ENCODE results near the gene VWF. TPM values are rescaled to one million over a fixed set of nuclear protein-coding genes. Genes with fewer than 3 reads are reported as not detected.

The VWF gene
- total RNA-seq, 4 donors from 2014 or later = 78.8 to 118 (median 101) TPM

- Histone ChIP-seq H3K9me3 (no peaks in the 10 kb centered on the region), H3K4me1 (no peaks in the 10 kb centered on the region), H3K36me3 (no peaks in the 10 kb centered on the region), H3K4me3 (no peak overlapping the region), H3K27me3 (no peaks in the 10 kb centered on the region), H3K27ac (no peak overlapping the region)
- DNase-seq (no peak), ATAC-seq (no peak)
- intact Hi-C loops (cut with DNase I; ENCODE audit: low total_unique reads) = no loop called here
- in situ Hi-C loops (cut with MboI; ENCODE audit: low sequenced_read_pairs in 4 of 4) = no loop called here
- no peak for TF ChIP-seq POLR2A (IDR thresholded peaks at IDR 0.05)
- TF ChIP-seq CTCF (IDR thresholded peaks at IDR 0.05 in 4 of 5, conservative IDR thresholded peaks at IDR 0.05 in 1 of 5) = no peak
Observed at GRCh38 chr12:6034596-6034995, 89.9 kb downstream of the VWF start.

DNA sequence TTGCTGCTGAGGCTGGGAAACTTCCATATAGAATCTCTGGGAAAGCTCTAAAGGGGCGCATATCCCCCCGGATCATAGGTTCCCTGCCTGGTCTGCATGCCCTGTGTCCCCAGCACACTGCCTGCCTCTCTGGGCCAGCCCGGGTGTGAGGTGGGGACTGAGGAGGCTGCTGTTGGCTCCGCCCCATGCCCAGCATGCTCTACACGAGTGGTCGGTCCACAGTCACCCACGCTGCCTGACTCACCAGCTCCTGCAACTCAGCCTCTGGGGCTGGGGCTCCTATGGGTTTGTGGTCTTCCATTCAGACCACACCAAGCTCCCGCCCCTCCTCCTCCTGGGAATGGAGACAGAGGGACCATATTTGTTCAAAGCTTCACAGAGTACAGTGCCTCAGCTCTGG is 90.9 kb downstream of the VWF start:
- H3K27ac ChIP-seq = no peak overlapping the region
- ATAC-seq (no peak), DNase-seq (no peak)
- H3K4me1 ChIP-seq = no peaks in the 10 kb centered on the region
- no peaks in the 10 kb centered on the region for H3K9me3 ChIP-seq
- in situ Hi-C loops (cut with MboI; ENCODE audit: low sequenced_read_pairs in 4 of 4) = no loop called here
- H3K4me3 ChIP-seq = no peak overlapping the region
- TF ChIP-seq POLR2A (IDR thresholded peaks at IDR 0.05) (no peak), CTCF (IDR thresholded peaks at IDR 0.05 in 4 of 5, conservative IDR thresholded peaks at IDR 0.05 in 1 of 5) (no peak)
- no peaks in the 10 kb centered on the region for H3K36me3 ChIP-seq
- intact Hi-C loops (cut with DNase I; ENCODE audit: low total_unique reads) = no loop called here
- H3K27me3 ChIP-seq = no peaks in the 10 kb centered on the region

DNA sequence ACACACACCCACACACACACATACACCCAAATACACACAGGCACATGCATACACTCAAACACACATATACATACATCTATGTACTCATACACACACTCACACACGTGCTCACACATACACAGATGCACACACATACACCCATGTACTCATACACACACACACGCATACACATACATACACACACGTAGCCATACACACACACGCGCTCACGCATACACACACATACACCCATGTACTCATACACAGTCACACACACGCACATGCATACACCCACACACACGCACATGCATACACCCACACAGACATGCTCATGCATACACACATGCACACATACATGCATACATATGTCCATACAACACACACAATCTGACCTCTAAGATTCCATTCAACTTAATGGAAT is 91.7 kb downstream of the VWF start:
- in situ Hi-C loops (cut with MboI; ENCODE audit: low sequenced_read_pairs in 4 of 4) = no loop called here
- intact Hi-C loops (cut with DNase I; ENCODE audit: low total_unique reads) = no loop called here

GRCh38 chr12:6031001-6031400 is 93.5 kb downstream of the VWF start:
- H3K4me1 ChIP-seq = no peaks in the 10 kb centered on the region
- DNase-seq = no peak
- no peaks in the 10 kb centered on the region for H3K36me3 ChIP-seq
- intact Hi-C loops (cut with DNase I; ENCODE audit: low total_unique reads) = no loop called here
- no peak for ATAC-seq
- H3K9me3 ChIP-seq = no peaks in the 10 kb centered on the region
- no peak for TF ChIP-seq POLR2A (IDR thresholded peaks at IDR 0.05)
- no peak for TF ChIP-seq CTCF (IDR thresholded peaks at IDR 0.05 in 4 of 5, conservative IDR thresholded peaks at IDR 0.05 in 1 of 5)
- no peaks in the 10 kb centered on the region for H3K27me3 ChIP-seq
- H3K27ac ChIP-seq = no peak overlapping the region
- no peak overlapping the region for H3K4me3 ChIP-seq
- in situ Hi-C loops (cut with MboI; ENCODE audit: low sequenced_read_pairs in 4 of 4) = no loop called here

More for the DNA sequence above, 91.7 kb downstream of the VWF start:
- Histone ChIP-seq H3K27ac (no peak overlapping the region), H3K27me3 (no peaks in the 10 kb centered on the region), H3K4me3 (no peak overlapping the region), H3K4me1 (no peaks in the 10 kb centered on the region), H3K36me3 (no peaks in the 10 kb centered on the region), H3K9me3 (no peaks in the 10 kb centered on the region)
- no peak for TF ChIP-seq CTCF (IDR thresholded peaks at IDR 0.05 in 4 of 5, conservative IDR thresholded peaks at IDR 0.05 in 1 of 5)
- TF ChIP-seq POLR2A (IDR thresholded peaks at IDR 0.05) = no peak
- ATAC-seq (no peak), DNase-seq (no peak)

DNA sequence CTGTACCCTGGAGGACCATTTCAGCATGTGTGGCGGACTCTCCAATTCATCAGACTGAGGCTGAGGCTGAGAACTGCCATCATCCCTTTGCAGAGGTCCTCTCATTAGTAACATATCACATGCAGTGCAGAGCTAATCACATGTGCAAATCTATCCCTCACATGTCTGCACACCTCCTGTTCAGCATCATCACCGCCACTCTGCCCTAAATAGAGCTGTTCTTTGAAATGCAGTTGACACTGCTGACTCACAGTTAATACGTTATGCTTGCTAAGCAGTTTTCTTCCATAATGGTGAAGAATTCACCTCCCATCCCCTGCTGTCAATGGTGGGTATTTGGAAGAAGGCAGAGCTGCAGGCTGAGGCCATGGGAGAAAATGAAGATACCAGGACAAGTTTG is 94.4 kb downstream of the VWF start:
- no peaks in the 10 kb centered on the region for H3K27me3 ChIP-seq
- H3K4me3 ChIP-seq = no peak overlapping the region
- TF ChIP-seq POLR2A (IDR thresholded peaks at IDR 0.05) = no peak
- TF ChIP-seq CTCF (IDR thresholded peaks at IDR 0.05 in 4 of 5, conservative IDR thresholded peaks at IDR 0.05 in 1 of 5) = no peak
- in situ Hi-C loops (cut with MboI; ENCODE audit: low sequenced_read_pairs in 4 of 4) (no loop called here), intact Hi-C loops (cut with DNase I; ENCODE audit: low total_unique reads) (no loop called here)
- H3K4me1 ChIP-seq = no peaks in the 10 kb centered on the region
- H3K27ac ChIP-seq = no peak overlapping the region
- no peaks in the 10 kb centered on the region for H3K36me3 ChIP-seq
- H3K9me3 ChIP-seq = no peaks in the 10 kb centered on the region
- ATAC-seq (no peak), DNase-seq (no peak)

Measured in gastrocnemius medialis (tissue), 4 donors.